ENCODE results near the gene CDH12.
"Not testable (repeated sequence)": the region's sequence is repeated elsewhere in the genome, so short reads cannot be mapped to it uniquely, and the experiment has no call there.

DNA sequence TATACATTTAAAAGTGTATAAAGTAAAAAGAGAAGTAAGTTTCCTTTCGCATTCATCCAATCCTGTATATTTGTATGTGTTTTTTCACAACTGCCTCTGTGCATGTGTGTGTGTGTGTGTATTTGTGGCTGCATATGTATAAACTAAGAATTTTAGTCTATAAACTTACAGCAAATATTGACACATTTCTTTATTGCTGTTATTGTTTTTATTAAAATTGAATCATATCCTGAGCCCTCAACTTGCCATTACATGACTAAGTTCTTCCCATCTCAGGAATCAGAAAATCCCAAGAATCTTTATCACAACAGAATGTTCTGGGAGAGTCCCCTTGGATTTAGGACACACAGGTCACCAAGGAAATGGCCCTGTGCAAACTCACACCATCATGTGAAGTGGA, 712.7 kb downstream of the CDH12 start:
- TF ChIP-seq CTCF, POLR2A, EP300 (IDR thresholded peaks at IDR 0.05): not testable (repeated sequence)

Measured in suprapubic skin (tissue), 3 donors.